ENCODE measurements around the gene ZNF846. TPM values are rescaled to one million over a fixed set of nuclear protein-coding genes. Genes with fewer than 3 reads are reported as not detected.
"Not testable (repeated sequence)": the region's sequence is repeated elsewhere in the genome, so short reads cannot be mapped to it uniquely, and the experiment has no call there.

ZNF846 gene
- total and polyA plus RNA-seq, 9 of the 15 experiments (the other 6 are each of a cell fraction or from before 2014, with no cell fraction given) = 4.1 to 8.7 (median 7.8) TPM

DNA sequence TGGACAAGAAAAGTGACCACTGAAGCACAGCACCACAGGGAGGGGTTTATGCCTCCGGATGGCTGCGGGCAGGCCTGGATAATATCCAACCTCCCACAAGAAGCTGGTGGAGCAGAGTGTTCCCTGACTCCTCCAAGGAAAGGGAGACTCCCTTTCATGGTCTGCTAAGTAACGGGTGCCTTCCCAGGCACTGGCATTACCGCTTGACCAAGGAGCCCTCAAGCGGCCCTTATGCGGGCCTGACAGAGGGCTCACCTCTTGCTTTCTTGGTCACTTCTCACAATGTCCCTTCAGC, 22.5 kb upstream of the ZNF846 start:
- CTCF ChIA-PET (ENCODE audit: low intra/inter-chr PET ratio) = interaction anchor here (0.6 to 1.9 kb wide), 4 partner anchors 124 to 203 kb away, joined by 4 to 12 read pairs (median 4); no protein-coding TSS in a partner anchor
- 51% methylated on average over 6 of the region's 6 CpGs for WGBS (ENCODE audit: insufficient coverage, low coverage, missing lambda C conversion rate)
- DNase-seq (ENCODE audit: extremely low read depth in 1 of 4, low spot score in 3 of 4); FAIRE-seq; H4K20me1 ChIP-seq (replicated peaks; ENCODE audit: control insufficient read depth, insufficient read depth, low read length); BruUV-seq (replicated peaks); POLR2A ChIA-PET; H3K79me2 ChIP-seq (ENCODE audit: control insufficient read depth, insufficient read depth, low read length); H3K4me3 ChIP-seq; H3K27me3 ChIP-seq (ENCODE audit: control insufficient read depth in 2 of 2, insufficient read depth in 2 of 2, low read length in 2 of 2); H3K36me3 ChIP-seq (ENCODE audit: control insufficient read depth, insufficient read depth, low read length); ATAC-seq; H3K9me3 ChIP-seq (replicated peaks; ENCODE audit: control insufficient read depth, insufficient read depth, low read depth, low read length); H3K9me1 ChIP-seq (ENCODE audit: control insufficient read depth, insufficient read depth, low read length): not testable (repeated sequence)
- H3K9ac ChIP-seq (ENCODE audit: insufficient read depth in 1 of 2, low read depth in 2 of 2, low read length in 2 of 2) = peak overlapping the region; percentile 48 to 77; a peak in 2 of 4 replicates
- in situ Hi-C loops (cut with MboI) (loop anchor here (5.0 to 10.0 kb wide), 2 partner anchors 164 to 656 kb away; no protein-coding TSS in a partner anchor), intact Hi-C loops (cut with micrococcal nuclease) (loop anchor here (2.0 to 5.0 kb wide), 3 partner anchors 204 to 584 kb away; no protein-coding TSS in a partner anchor)
- H3K4me2 ChIP-seq (ENCODE audit: insufficient read depth, low read length) = peak overlapping the region; percentile 78
- H2AFZ ChIP-seq (ENCODE audit: low read depth, low read length) = peak overlapping the region; percentile 82; the same call in 1 of the 2 replicates
- TF ChIP-seq ZNF592 (IDR thresholded peaks at IDR 0.05) (peak; percentile 17; the same call in 1 of the 2 replicates), ZBTB33 (CRISPR knock-in tag; IDR thresholded peaks at IDR 0.05) (peak; percentile 33; the same call in 1 of the 2 replicates), ZFX (CRISPR knock-in tag; IDR thresholded peaks at IDR 0.05) (peak; percentile 36), PHF8 (IDR thresholded peaks at IDR 0.05; ENCODE audit: borderline replicate concordance, low read length) (0 out of 2 replicates have a peak, but pooled peaks have one; percentile 3)
- TF ChIP-seq, protein P1, sequence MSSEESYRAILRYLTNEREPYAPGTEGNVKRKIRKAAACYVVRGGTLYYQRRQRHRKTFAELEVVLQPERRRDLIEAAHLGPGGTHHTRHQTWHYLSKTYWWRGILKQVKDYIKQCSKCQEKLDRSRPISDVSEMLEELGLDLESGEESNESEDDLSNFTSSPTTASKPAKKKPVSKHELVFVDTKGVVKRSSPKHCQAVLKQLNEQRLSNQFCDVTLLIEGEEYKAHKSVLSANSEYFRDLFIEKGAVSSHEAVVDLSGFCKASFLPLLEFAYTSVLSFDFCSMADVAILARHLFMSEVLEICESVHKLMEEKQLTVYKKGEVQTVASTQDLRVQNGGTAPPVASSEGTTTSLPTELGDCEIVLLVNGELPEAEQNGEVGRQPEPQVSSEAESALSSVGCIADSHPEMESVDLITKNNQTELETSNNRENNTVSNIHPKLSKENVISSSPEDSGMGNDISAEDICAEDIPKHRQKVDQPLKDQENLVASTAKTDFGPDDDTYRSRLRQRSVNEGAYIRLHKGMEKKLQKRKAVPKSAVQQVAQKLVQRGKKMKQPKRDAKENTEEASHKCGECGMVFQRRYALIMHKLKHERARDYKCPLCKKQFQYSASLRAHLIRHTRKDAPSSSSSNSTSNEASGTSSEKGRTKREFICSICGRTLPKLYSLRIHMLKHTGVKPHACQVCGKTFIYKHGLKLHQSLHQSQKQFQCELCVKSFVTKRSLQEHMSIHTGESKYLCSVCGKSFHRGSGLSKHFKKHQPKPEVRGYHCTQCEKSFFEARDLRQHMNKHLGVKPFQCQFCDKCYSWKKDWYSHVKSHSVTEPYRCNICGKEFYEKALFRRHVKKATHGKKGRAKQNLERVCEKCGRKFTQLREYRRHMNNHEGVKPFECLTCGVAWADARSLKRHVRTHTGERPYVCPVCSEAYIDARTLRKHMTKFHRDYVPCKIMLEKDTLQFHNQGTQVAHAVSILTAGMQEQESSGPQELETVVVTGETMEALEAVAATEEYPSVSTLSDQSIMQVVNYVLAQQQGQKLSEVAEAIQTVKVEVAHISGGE (CRISPR knock-in tag; IDR thresholded peaks at IDR 0.05) = peak in 1 of 3 experiments; percentile 39; a peak in 1 of 6 replicates
- H3K4me1 ChIP-seq (replicated peaks in 1 of 2; ENCODE audit: control insufficient read depth in 2 of 2, insufficient read depth in 2 of 2, low read length in 2 of 2) = peaks cover 43 to 45% of the 10 kb centered on the region in 2 experiments
- H3K27ac ChIP-seq (ENCODE audit: extremely low read depth, low read depth, low read length) = peak overlapping the region; percentile 96

Data from K562 (cell line).